ENCODE results near the gene OR5K1.

DNA sequence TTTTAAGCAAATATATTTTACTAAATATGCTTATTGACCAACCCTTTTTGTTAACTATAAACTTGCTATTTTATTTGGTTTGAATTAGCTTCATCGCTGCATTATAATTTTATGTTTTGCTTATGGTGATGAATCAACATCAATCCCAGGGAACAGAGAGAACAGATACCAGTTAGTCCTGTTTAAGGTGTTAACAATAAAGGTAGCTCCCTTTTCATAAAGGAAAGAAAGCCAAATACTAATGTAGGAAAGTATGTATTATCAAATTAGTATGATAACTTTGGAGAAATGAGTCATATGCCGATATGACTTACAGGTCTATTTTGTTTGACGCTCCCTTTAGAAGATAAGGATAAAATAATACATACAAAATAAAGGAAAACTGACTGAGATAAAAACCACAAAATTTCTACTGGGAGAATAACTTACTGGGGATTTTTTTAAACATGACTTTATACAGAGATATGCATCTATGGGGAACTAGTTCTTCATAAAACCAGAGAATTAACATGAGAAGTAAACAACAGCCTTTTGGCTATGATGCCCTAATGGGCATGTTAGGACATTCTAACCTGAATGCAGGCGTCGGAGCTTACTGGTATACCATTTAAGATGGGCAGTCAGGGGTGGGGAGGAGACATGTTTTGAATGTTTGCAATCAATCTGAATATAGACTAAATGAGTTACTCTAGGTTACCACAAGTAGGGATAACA lies 39.0 kb downstream of the OR5K1 start:
- no peak for TF ChIP-seq EZH2 (IDR thresholded peaks at IDR 0.05; ENCODE audit: low read length, missing control alignments)
- TF ChIP-seq, protein P1, sequence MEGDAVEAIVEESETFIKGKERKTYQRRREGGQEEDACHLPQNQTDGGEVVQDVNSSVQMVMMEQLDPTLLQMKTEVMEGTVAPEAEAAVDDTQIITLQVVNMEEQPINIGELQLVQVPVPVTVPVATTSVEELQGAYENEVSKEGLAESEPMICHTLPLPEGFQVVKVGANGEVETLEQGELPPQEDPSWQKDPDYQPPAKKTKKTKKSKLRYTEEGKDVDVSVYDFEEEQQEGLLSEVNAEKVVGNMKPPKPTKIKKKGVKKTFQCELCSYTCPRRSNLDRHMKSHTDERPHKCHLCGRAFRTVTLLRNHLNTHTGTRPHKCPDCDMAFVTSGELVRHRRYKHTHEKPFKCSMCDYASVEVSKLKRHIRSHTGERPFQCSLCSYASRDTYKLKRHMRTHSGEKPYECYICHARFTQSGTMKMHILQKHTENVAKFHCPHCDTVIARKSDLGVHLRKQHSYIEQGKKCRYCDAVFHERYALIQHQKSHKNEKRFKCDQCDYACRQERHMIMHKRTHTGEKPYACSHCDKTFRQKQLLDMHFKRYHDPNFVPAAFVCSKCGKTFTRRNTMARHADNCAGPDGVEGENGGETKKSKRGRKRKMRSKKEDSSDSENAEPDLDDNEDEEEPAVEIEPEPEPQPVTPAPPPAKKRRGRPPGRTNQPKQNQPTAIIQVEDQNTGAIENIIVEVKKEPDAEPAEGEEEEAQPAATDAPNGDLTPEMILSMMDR (conservative IDR thresholded peaks at IDR 0.05 in 1 of 2, IDR thresholded peaks at IDR 0.05 in 1 of 2; ENCODE audit: low read depth in 1 of 2, low read length in 2 of 2): no peak
